GM12801 (cell line): ENCODE data around the gene NRG3.

ENCODE experiments used
- CTCF ChIP-seq: IDR thresholded peaks from one replicate; pipeline ENCODE4 v1.5.1; 2011; ENCODE audit warnings: control low read depth; ENCODE audit not compliant: insufficient read length; ENCODE audit errors: extremely low read depth

Gene NRG3

GRCh38 chr10:82986216-82986615, 1111.2 kb downstream of the NRG3 start:
- no peak for TF ChIP-seq CTCF

- no peak for TF ChIP-seq CTCF
Observed at GRCh38 chr10:83007510-83007909, 1132.5 kb downstream of the NRG3 start.

GRCh38 chr10:83012866-83013265, 1137.9 kb downstream of the NRG3 start:
- TF ChIP-seq CTCF = no peak

GRCh38 chr10:83017076-83017867, 1142.3 kb downstream of the NRG3 start:
- no peak for TF ChIP-seq CTCF

GRCh38 chr10:83023662-83024061, 1148.7 kb downstream of the NRG3 start:
- TF ChIP-seq CTCF = no peak
